ENCODE measurements around the gene BCL7B.

BCL7B gene

DNA sequence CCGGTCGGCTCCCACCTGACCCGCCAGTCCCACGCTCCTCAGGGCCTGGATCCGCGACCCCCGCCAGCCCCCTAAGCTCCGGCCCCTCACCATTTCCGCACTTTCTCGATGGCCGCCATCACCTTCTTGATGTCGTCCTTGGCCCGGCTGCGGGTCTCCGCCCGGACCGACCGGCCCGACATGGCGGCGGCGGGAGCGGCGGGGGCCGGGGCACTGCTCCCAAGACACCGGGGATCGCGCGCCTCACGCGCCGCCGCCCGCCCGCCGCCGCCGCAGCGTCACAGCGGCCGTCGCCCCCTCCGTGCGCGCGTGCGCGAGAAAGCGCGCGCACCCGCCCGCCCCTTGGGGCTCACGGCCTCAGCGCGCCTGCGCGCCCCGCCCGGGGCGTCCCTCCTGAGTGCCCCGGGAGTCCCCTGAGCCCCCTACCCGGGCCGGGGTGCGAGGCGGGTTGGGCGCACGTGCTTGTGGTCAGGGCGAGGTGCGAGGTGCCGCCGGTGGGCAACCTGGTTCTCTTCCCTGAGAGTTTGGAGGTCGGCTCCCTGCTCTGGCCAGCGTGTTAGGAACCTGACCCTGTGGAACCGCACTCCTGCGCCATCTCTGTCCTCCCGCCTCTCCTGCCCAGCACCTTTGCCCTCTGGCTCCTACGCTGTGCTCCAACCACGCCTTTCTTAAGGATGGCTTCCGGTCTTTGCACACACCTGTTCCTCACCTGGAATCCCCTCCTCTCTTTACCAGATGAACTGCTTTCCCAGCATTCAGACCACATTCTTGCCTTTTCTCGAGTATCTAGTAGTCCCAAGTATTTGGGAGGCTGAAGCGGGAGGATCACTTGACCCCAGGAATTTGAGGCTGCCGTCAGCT, at the start of gene BCL7B:
Gene BCL7B (minus strand): TSS at position 294 of the 861 bp plus-strand sequence. CDS start 112 bp downstream, at position 182.
- ATAC-seq (peak; percentile 74), DNase-seq (ENCODE audit: low spot score in 2 of 2) (peak; percentile 81 to 91)
- peak within 1 kb of the TSS; percentile 91 for H3K4me3 Mint-ChIP-seq
- no peaks in the 10 kb centered on the region for H3K9me3 Mint-ChIP-seq
- H3K36me3 Mint-ChIP-seq = peaks cover 57% of the 10 kb centered on the region
- H3K4me1 Mint-ChIP-seq = peaks cover 47% of the 10 kb centered on the region
- H3K27ac Mint-ChIP-seq = peak within 1 kb of the TSS; percentile 95

GRCh38 chr7:73605601-73606220, 48.2 kb upstream of the BCL7B start:
- ATAC-seq (no peak), DNase-seq (ENCODE audit: low spot score in 2 of 2) (no peak)
- Mint-ChIP-seq H3K27ac (no peak overlapping the region), H3K4me1 (no peaks in the 10 kb centered on the region), H3K9me3 (no peaks in the 10 kb centered on the region), H3K36me3 (no peaks in the 10 kb centered on the region), H3K4me3 (no peak overlapping the region)

DNA sequence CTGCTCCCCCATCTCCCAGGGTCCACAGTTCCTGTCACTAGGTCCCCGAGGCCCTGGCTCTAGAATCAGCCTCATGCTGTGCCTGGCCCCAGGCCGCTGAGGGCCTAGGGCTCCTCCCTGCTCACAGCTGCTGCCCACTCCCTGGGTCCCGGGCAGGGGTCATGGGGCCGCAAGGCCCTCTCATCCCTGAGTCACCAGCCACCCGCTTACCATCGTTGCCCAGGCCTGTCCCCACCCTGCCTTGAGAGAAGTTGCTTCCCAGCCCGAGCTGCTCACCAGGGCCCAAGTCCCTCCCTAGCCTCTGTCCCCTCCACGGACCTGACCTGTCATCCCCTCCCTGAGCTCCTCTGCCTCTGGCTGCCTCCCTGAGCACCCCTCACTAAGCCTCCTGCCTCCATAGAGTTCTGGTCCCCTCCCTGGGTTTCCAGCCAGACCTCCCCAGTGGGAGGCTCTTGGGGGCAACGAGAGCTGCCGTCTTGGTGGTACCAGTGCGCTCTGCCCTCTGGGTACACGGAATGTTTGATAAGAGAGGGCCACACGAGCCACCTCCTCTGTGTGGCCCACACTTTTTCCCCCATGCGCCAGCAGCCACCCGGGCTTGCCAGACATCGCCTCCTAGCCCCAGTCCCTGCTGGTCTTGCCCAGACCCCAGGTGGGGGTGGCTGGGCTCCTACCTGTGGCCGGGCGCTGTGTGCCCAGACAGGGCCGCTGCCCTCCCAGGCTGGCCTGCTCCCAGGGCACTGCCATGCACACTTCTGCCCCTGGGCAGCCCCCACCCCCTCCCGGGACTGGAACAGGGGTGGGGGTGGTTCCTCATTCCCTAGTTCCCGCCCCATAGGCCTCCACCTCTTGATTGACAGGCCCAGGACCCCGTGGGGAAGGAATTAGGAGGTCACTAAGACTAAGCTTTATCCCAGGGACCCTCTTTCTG, 45.5 kb upstream of the BCL7B start:
- Mint-ChIP-seq H3K4me3 (no peak overlapping the region), H3K36me3 (no peaks in the 10 kb centered on the region), H3K9me3 (no peaks in the 10 kb centered on the region), H3K27ac (no peak overlapping the region), H3K4me1 (no peaks in the 10 kb centered on the region)
- ATAC-seq (peak; percentile 27), DNase-seq (ENCODE audit: low spot score in 2 of 2) (no peak)

- no peaks in the 10 kb centered on the region for H3K36me3 Mint-ChIP-seq
- no peak overlapping the region for H3K4me3 Mint-ChIP-seq
- no peaks in the 10 kb centered on the region for H3K9me3 Mint-ChIP-seq
- H3K4me1 Mint-ChIP-seq = no peaks in the 10 kb centered on the region
- DNase-seq (ENCODE audit: low spot score in 2 of 2) (no peak), ATAC-seq (no peak)
- H3K27ac Mint-ChIP-seq = no peak overlapping the region
Measured at GRCh38 chr7:73599916-73600315, 42.4 kb upstream of the BCL7B start.

DNA sequence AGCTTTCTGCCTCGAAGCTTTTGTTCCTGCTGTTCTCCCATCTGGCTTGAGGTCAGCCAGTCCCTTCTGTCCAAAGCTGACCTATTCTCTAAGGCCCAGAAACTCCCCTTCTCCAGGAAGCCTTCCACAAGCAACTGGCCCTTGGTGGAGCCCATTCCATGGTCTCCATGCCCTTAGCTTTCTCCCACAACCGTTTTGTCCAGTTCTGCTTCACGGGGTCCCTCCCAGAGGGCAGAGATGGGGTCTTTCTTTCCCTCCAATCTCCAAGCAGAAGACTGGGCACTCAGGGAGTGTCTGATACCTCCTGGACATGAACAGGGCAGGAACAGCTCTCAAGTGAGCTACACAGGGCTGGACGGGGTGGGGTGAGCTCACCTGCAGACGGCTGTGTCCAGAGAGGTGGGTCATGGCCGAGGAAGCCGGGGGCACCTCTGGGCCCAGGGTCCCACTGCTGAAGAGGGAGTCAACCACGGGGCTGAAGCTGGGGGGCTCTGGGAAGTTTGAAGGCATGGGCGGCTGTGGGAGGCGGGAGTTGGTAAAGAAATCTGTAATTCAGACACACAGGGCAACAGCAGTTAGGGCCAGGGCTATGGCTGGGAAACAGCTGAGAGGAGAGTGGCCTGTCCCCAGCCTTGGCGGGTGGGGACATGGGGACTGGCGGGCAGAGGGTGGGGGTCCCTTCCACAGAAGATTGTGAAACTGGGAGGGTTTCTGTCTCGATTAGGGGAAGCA, 41.8 kb upstream of the BCL7B start:
- no peak for DNase-seq (ENCODE audit: low spot score in 2 of 2)
- no peak for ATAC-seq
- Mint-ChIP-seq H3K9me3 (no peaks in the 10 kb centered on the region), H3K4me1 (no peaks in the 10 kb centered on the region), H3K27ac (no peak overlapping the region), H3K36me3 (no peaks in the 10 kb centered on the region), H3K4me3 (no peak overlapping the region)

DNA sequence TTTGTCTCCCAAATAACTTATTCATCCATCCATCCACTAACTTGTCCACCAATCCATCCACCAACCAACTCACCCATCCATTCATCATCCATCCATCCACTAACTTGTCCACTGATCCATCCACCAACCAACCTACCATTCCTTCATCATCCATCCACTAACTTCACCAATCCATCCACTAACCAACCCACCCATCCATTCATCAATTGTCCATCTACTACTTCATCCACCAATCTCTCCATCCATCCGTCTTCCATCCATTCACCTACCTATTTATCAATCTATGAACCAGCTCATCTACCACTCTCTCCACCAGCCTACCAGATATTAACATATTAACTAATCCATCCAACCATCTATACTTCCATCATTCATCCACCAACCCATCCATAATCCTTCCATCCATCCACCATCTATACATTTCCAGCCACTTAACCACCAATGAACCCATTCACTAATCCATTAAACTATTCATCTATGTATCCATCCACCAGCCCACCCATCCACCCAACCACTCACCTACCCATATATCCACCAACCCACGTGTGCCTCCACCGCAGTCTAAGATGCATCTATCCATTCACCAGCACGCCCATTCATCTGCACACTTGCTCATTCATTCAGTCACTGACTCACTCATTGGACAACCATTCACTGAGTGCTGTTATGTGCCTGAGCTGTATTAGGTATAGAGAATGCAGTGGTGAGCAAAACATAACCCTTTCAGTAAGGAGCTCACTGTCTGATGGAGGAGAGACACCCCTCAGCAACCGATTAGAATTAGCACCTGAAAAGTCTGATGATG, 40.7 kb upstream of the BCL7B start:
- ATAC-seq = peak; percentile 31
- H3K4me1 Mint-ChIP-seq = peaks cover 6% of the 10 kb centered on the region
- no peak overlapping the region for H3K4me3 Mint-ChIP-seq
- peak overlapping the region; percentile 1 for H3K27ac Mint-ChIP-seq
- no peaks in the 10 kb centered on the region for H3K36me3 Mint-ChIP-seq
- H3K9me3 Mint-ChIP-seq = no peaks in the 10 kb centered on the region
- DNase-seq (ENCODE audit: low spot score in 2 of 2) = no peak

- no peak for DNase-seq (ENCODE audit: low spot score in 2 of 2)
- Mint-ChIP-seq H3K36me3 (no peaks in the 10 kb centered on the region), H3K4me3 (no peak overlapping the region), H3K9me3 (no peaks in the 10 kb centered on the region), H3K4me1 (peaks cover 7% of the 10 kb centered on the region), H3K27ac (no peak overlapping the region)
- ATAC-seq = no peak
Measured at GRCh38 chr7:73596191-73597065, 38.9 kb upstream of the BCL7B start.

DNA sequence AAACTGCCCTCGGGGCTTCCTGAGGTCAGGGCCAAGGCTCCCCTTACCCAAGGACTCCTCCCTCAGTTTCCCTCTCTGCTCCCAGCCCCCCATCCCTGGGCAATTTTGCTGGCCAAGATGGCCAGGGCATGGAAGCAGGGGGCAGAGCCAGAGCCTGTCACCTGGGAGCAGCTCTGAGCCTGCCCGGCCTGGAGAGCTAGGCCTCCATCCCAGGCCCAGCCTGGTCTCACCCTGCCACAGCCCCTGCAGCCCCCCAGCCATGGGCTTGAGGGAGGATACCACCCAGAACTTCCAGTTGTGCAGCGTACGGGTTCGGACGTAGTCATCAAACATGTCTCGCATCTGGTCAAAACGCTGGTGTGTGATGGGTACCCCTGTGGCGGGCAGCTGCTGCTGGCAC, 37.9 kb upstream of the BCL7B start:
- Mint-ChIP-seq H3K27ac (no peak overlapping the region), H3K9me3 (no peaks in the 10 kb centered on the region)

DNA sequence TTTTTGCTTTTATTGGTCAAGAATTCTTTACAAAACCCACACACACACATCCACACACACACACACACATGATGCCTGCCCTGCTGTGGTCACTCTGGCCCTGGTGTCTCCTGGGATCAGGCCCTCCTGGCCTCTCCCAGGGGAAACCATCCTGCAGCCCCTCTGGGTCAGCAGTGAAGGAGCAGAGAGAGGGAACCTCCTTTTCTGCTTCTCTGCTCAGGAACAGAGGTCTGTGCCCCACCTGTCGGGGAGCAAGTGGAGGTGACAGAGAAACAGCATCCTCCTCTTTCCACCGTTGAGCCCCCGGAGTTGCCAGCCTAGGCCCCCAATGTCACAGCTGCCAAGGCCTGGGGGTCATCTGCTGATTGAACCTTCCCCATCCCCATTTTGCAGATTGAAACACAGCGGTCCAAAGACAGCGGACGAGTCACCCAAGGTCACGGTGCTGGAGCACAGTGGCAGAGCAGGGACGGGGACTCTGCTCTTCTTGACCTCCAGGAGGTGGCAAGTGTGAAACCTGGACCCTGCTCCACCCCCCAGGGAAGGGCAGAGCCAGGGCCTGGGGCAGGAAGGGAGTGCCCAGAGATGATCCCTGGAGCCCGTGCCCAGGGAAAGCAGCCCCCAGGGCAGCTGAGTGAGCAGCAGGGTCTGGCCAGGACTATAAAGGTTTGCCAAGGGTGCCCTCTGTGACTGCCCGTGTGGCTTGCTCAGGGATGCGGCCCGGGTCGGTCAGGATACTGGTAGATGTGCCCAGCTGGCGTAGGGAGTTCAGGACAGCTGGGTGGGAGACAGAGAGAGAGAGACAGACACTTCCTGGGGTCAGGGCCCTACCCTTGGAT, 35.9 kb upstream of the BCL7B start:
- H3K4me3 Mint-ChIP-seq = no peak overlapping the region
- peak; percentile 27 for ATAC-seq
- no peaks in the 10 kb centered on the region for H3K9me3 Mint-ChIP-seq
- H3K27ac Mint-ChIP-seq = no peak overlapping the region
- no peaks in the 10 kb centered on the region for H3K36me3 Mint-ChIP-seq
- no peak for DNase-seq (ENCODE audit: low spot score in 2 of 2)
- peaks cover 7% of the 10 kb centered on the region for H3K4me1 Mint-ChIP-seq

More for the DNA sequence above, 37.9 kb upstream of the BCL7B start:
- ATAC-seq (no peak), DNase-seq (ENCODE audit: low spot score in 2 of 2) (no peak)
- Mint-ChIP-seq H3K36me3 (no peaks in the 10 kb centered on the region), H3K4me1 (peaks cover 7% of the 10 kb centered on the region), H3K4me3 (no peak overlapping the region)

DNA sequence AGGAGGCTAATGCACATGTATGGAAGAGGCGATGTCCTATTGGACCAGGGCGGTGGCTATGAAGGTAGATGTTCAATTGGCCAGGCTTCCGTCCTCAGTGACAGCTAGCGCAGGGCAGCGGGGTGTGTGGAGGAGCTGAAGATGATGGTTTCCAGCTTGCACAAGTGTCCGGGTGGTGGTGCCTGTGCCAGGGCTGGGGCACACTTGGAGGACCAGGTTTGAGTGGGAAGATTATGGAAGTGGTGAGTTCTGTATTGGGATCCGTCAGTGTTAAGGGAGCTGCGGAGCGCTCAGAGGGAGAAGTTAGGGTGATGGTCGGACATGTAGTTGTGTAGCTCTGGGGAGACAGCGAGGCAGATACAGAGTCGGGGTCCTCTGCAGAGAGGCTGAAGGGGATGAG, 29.4 kb upstream of the BCL7B start:
- no peak for ATAC-seq
- no peak for DNase-seq (ENCODE audit: low spot score in 2 of 2)
- H3K4me3 Mint-ChIP-seq = no peak overlapping the region
- no peaks in the 10 kb centered on the region for H3K9me3 Mint-ChIP-seq
- peaks cover 7% of the 10 kb centered on the region for H3K4me1 Mint-ChIP-seq
- H3K27ac Mint-ChIP-seq = no peak overlapping the region
- no peaks in the 10 kb centered on the region for H3K36me3 Mint-ChIP-seq

- peaks cover 7% of the 10 kb centered on the region for H3K4me1 Mint-ChIP-seq
- no peaks in the 10 kb centered on the region for H3K36me3 Mint-ChIP-seq
- no peaks in the 10 kb centered on the region for H3K9me3 Mint-ChIP-seq
- no peak for ATAC-seq
- no peak overlapping the region for H3K4me3 Mint-ChIP-seq
- no peak overlapping the region for H3K27ac Mint-ChIP-seq
- DNase-seq (ENCODE audit: low spot score in 2 of 2) = no peak
Measured at GRCh38 chr7:73585196-73585595, 27.7 kb upstream of the BCL7B start.

DNA sequence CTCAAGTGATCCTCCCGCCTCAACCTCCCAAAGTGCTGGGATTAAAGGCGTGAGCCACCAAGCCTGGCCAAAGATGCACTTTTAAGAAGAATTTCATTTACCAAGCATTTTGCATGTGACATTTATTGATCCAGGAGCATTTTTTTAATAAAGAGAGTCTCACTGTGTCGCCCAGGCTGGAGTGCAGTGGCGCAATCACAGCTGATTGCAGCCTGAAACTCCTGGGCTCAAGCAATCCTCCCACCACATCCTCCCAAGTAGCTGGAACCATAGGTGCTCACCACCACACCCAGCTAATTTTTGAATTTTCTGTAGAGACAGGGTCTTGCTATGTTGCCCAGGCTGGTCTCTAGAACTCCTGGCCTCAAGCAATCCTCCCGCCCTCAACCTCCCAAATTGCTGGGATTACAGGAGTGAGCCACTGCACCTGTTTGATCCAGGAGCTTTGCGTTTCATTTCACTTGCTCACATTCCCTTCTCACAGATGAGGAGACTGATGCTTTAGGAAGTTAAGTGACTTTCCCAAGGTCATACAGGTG, 25.2 kb upstream of the BCL7B start:
- ATAC-seq = no peak

More for the DNA sequence above, 25.2 kb upstream of the BCL7B start:
- DNase-seq (ENCODE audit: low spot score in 2 of 2) = no peak
- no peaks in the 10 kb centered on the region for H3K9me3 Mint-ChIP-seq
- H3K4me1 Mint-ChIP-seq = peaks cover 16% of the 10 kb centered on the region
- H3K4me3 Mint-ChIP-seq = no peak overlapping the region
- H3K27ac Mint-ChIP-seq = no peak overlapping the region
- peaks cover 11% of the 10 kb centered on the region for H3K36me3 Mint-ChIP-seq

Data from stimulated activated effector memory CD8-positive, alpha-beta T cell treated with anti-CD3 and anti-CD28 coated beads, Interleukin-12 subunit alpha, Interleukin-12 subunit beta, amount 100 ng/mL, for 72 hours (primary cell).